GM06990 (cell line): ENCODE data around the gene DCPS.

Experiments
- DNase-seq: peaks from one replicate; pipeline ENCODE4 v3.0.0-alpha.2; 2011; ENCODE audit not compliant: insufficient read length; ENCODE audit errors: extremely low read depth
- H3K27me3 ChIP-seq: replicated peaks from 2 replicates; pipeline ENCODE4 v1.6.0; 2011; ENCODE audit warnings: low read length; ENCODE audit not compliant: control insufficient read depth, insufficient read depth
- H3K36me3 ChIP-seq: 2 replicates; pipeline ENCODE4 v1.5.1; 2011; ENCODE audit warnings: low read length; ENCODE audit not compliant: control insufficient read depth, insufficient read depth
- H3K4me3 ChIP-seq: replicated peaks from 2 replicates; pipeline ENCODE4 v1.5.1; 2011; ENCODE audit warnings: low read depth, mild to moderate bottlenecking, control low read depth, low read length
- TF ChIP-seq, protein P1 (sequence below): IDR thresholded peaks from 2 replicates; pipeline ENCODE4 v1.5.1; 2011; ENCODE audit warnings: low read length, control low read depth, mild to moderate bottlenecking, inconsistent platforms; ENCODE audit not compliant: insufficient read depth, poor library complexity, severe bottlenecking

DCPS gene

DNA sequence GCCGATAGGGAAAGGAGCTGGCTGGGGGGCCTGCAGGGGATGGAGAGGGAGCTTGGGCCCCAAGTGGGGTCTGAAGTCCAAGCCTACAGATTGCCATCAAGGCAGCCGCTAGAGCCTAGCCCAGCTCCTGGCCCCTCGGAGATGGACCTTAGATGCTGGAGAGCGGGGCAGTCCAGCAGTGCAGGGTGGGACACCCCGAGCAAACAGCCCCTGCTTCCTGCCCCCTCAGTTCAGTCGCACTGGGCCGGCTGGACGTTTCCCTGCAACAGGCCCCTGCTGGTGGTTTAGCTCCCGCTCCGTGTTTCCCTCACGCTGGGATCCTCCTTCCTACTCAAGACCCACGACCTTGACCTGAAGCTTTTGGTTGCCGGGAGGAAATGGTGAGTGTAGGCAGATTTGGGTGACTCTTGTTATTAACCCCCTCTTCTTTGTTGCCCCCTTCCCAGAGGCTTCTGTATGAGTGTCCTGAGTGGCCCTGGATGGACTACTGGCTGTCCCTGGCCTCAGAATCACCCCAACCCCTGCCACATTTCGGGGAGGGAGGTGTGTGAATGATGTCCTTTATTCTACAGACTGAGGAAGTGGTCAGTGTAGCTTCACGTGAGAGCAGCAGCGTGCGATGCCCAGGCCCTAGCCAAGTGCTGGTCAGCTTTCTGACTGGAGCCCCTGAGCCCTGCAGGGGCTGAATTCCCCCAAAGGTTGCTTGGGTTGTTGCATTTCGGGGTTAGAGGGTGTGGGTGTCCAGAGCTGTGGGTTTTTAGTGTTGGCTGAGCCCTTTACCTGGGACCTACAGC, 54.3 kb downstream of the DCPS start:
- H3K4me3 ChIP-seq = no peak overlapping the region
- TF ChIP-seq, protein P1, sequence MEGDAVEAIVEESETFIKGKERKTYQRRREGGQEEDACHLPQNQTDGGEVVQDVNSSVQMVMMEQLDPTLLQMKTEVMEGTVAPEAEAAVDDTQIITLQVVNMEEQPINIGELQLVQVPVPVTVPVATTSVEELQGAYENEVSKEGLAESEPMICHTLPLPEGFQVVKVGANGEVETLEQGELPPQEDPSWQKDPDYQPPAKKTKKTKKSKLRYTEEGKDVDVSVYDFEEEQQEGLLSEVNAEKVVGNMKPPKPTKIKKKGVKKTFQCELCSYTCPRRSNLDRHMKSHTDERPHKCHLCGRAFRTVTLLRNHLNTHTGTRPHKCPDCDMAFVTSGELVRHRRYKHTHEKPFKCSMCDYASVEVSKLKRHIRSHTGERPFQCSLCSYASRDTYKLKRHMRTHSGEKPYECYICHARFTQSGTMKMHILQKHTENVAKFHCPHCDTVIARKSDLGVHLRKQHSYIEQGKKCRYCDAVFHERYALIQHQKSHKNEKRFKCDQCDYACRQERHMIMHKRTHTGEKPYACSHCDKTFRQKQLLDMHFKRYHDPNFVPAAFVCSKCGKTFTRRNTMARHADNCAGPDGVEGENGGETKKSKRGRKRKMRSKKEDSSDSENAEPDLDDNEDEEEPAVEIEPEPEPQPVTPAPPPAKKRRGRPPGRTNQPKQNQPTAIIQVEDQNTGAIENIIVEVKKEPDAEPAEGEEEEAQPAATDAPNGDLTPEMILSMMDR = no peak
- H3K27me3 ChIP-seq = no peaks in the 10 kb centered on the region
- DNase-seq = no peak
- H3K36me3 ChIP-seq = no peaks in the 10 kb centered on the region

- Histone ChIP-seq H3K4me3 (no peak overlapping the region), H3K27me3 (no peaks in the 10 kb centered on the region), H3K36me3 (no peaks in the 10 kb centered on the region)
- TF ChIP-seq, protein P1 = no peak
- no peak for DNase-seq
Observed at GRCh38 chr11:126358763-126359160, 54.9 kb downstream of the DCPS start.

- no peak overlapping the region for H3K4me3 ChIP-seq
- H3K36me3 ChIP-seq = no peaks in the 10 kb centered on the region
- H3K27me3 ChIP-seq = no peaks in the 10 kb centered on the region
- TF ChIP-seq, protein P1 = no peak
- DNase-seq = no peak
Observed at GRCh38 chr11:126359431-126360048, 55.7 kb downstream of the DCPS start.

GRCh38 chr11:126360049-126360446, 56.2 kb downstream of the DCPS start:
- no peak for DNase-seq
- Histone ChIP-seq H3K36me3 (no peaks in the 10 kb centered on the region), H3K4me3 (no peak overlapping the region), H3K27me3 (no peaks in the 10 kb centered on the region)
- TF ChIP-seq, protein P1 = no peak

GRCh38 chr11:126361400-126361799, 57.5 kb downstream of the DCPS start:
- H3K4me3 ChIP-seq = no peak overlapping the region
- no peaks in the 10 kb centered on the region for H3K27me3 ChIP-seq
- no peak for DNase-seq
- no peaks in the 10 kb centered on the region for H3K36me3 ChIP-seq
- TF ChIP-seq, protein P1 = no peak
